NAMALWA (cell line): ENCODE measurements around the gene RAB17.
A peak's percentile ranks its signal among the peaks of the same experiment; 100 is the strongest.

Experiments
- DNase-seq: peaks from one replicate; pipeline ENCODE4 v3.0.0-alpha.2; 2015; ENCODE audit warnings: low spot score

The RAB17 gene

DNA sequence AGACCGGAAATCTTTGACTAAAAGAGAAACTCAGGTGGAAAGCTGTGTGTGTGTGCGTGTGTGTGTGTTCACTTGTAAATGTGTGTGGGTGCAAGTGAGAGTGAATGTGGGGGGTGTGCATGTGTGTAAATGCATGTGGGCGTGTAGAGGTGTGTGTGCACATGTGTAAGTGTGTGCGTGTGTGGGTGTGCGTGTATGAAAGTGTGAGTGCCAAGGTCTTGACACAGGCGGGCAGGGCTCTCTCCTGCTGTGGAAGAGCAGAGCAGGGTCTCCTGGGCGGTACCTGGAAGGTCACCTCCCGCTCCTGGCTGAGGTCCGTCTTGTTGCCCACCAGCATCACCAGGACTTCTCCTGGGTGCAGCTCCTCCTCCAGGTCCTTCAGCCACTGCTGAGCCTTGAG is 13.6 kb downstream of the RAB17 start:
- DNase-seq = no peak

- no peak for DNase-seq
Observed at GRCh38 chr2:237575869-237576862, 14.4 kb downstream of the RAB17 start.

GRCh38 chr2:237574894-237575868 is 15.4 kb downstream of the RAB17 start:
- DNase-seq = no peak

GRCh38 chr2:237574467-237574866 is 16.1 kb downstream of the RAB17 start:
- DNase-seq = no peak

DNA sequence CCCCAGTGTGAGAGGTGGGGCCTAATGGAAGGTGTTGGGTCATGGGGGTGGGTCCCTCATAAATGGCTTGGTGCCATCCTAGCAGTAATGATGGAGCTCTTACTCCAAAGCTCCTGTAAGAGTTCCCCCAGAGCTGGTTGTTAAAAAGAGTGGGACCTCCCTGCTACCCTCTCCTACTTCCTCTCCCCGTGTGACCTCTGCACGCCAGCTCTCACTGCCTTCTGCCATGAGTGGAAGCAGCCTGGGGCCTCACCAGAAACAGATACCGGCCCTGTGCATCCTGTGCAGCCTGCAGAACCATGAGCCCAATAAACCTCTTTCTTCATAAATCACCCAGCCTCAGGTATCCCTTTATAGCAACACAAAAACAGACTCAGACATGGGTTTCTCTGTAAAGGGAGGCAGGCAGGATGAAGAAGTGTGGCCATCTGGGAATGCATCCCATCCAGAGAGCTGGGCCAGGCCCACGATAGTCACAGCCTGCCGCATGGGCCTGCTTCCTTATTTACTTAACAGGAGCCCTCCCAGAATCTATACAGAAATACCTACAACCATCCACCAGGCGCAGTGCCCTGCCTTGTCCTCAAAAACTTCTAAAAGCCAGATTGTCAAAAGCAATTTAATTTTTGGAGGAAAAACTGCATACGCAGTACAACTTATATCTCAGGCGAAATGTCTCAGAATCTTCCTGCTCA is 16.7 kb downstream of the RAB17 start:
- DNase-seq = no peak

GRCh38 chr2:237572742-237573101 is 17.8 kb downstream of the RAB17 start:
- DNase-seq = no peak

GRCh38 chr2:237572021-237572741 is 18.4 kb downstream of the RAB17 start:
- DNase-seq = peak; percentile 84

DNA sequence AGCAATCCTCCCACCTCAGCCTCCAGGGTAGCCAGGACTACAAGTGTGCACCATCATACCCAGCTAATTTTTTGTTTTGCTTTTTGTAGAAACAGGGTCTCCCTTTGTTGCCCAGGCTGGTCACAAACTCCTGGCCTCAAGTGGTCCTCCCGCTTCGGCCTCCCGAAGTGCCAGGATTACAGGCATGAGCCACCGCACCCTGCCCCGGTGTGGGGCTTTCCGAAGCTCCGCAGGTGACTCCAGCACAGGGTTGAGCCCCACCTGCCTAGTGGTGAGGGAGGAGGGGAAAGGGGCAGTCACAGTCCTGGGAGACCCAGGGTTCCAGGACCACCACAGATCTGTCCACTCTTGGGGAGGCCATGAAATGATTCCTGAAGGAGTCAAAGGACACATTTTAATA is 19.0 kb downstream of the RAB17 start:
- DNase-seq = no peak

GRCh38 chr2:237570776-237571335 is 19.7 kb downstream of the RAB17 start:
- DNase-seq = no peak

DNA sequence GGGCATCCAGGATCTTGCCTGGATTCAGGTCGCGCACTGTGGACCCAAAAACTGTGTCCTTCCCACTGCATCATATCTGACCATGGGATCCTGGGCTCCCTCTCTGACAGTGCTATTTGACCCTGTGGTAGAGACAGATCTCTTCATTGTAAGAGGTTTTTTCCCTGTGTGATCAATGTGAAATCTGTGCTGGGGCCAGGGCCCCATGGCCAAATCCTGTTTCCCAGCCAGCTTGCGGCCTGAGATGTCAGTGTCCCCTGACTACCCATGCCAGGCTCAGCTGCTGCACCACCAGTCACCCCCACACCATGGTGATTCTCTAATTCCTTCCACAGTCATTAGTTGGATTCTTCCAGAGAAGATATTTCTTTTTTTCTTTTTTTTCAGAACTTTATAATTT is 20.6 kb downstream of the RAB17 start:
- DNase-seq = no peak

DNA sequence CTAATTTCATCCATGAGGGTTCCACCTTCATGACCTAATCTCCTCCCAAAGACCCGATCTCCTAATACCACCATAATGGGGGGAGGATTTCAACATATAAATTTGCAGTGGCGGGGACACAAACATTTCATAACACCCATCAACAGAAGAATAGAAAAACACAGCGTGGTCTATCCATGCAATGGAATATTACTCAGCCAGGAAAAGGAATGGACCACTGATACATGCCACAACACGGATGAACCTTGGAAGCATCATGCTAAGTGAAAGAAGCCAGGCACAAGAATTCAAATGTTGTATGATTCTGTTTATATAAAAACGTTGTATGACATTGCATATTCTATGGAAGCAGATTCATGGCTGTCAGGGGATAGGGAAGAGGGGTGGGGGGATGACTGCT is 21.5 kb downstream of the RAB17 start:
- DNase-seq = no peak

DNA sequence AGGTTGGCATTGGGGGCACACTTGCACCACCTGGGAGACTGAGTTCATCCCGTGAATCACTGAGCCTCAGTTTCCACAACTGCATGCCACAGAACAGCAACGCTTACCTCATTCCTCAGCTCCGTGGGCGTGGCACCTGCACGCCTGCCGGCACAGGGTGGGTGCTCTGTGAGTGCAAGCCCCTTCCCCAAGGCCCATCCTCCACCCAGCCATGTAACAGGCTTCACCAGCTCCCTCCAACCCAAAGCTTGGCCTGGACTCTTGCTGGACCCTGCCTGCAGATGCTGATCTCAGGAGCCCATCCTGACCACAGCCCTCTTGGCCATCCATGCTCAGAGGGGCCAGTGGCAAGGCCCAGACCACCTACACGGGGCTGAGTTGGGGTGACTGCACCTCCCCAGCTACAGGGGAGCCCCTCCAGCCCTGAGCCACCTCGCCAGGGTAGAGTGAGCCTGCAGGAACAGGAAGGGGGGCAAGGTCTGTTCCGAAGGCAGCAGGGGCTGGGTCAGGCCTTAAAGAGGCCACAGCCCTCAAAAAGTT is 22.3 kb downstream of the RAB17 start:
- DNase-seq = no peak

- DNase-seq = no peak
Observed at GRCh38 chr2:237567276-237568029, 23.1 kb downstream of the RAB17 start.

DNA sequence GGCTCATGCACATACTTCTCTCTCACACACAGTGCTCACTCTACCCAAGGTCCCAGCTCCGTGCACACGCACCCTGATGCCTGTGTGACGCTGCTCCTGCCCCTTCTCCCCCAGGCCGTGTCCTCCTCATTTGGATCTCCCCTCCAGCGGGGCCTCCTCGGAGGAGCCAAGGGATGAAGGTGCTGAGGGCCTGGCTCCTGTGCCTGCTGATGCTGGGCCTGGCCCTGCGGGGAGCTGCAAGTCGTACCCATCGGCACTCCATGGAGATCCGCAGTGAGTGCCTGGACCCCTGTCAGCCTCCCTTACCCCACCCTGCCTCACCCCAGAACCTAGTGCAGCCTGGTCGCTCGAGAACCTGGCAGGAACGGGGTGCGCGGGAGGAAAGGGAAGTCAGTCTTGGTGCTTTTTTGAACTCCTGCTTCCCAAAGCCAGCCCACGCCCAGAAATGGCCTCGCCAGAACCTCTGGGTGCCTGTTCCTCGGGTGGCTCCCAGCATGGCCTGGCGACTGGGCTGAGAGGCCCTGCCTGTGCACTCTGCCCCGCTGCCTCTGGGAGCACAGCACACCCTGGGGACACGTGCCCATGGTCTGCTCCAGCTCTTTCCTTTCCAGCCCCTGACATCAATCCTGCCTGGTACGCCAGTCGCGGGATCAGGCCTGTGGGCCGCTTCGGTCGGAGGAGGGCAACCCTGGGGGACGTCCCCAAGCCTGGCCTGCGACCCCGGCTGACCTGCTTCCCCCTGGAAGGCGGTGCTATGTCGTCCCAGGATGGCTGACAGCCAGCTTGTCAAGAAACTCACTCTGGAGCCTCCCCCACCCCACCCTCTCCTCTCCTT is 23.9 kb downstream of the RAB17 start, which contains the start of gene PRLH:
TSS of gene PRLH (plus strand) at position 174 of the 835 bp plus-strand sequence. CDS start at position 174, 0 bp downstream.
- no peak for DNase-seq

GRCh38 chr2:237565974-237566373 is 24.6 kb downstream of the RAB17 start:
- DNase-seq = no peak

DNA sequence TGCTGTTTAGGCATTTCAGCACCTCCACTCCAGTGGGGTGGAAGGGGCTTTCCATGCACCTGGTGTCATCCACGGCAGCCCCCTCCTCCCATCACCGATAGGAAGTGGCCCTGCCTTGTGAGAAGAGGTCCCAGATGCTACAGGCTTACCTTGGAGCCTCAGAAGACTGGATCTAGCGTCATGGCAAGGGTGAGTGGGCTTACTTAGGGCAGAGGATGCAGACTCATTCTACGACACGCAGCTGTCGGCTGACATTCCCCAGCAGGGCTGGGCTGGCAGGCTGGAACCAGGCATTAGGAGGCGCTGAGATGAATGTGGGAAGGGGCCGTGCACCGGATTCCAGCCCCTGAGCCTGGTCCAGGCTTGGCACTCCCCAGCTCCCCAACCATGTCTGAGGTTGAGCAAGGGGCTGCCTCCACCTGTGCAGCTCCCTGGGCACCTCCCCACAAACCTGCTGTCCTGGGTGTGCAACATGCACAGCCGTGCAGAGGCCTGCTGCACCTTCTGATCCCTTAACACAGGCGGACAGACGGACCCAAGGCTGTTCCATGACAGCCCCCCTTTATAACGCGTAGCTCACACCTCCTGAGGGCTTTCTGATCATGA is 25.9 kb downstream of the RAB17 start:
- no peak for DNase-seq

GRCh38 chr2:237563816-237564215 is 26.7 kb downstream of the RAB17 start:
- no peak for DNase-seq

- DNase-seq = no peak
Observed at GRCh38 chr2:237561221-237561620, 29.3 kb downstream of the RAB17 start.
